Activated CD4-positive, alpha-beta T cell treated with anti-CD3 and anti-CD28 coated beads, Interleukin-2, amount 50 U/mL, for 4 hours (primary cell): ENCODE results near the gene EMX1.

Experiments
- DNase-seq, 2 experiments: peaks; one replicate each; pipeline ENCODE4 v3.0.0-alpha.2; 2020

EMX1 gene

DNA sequence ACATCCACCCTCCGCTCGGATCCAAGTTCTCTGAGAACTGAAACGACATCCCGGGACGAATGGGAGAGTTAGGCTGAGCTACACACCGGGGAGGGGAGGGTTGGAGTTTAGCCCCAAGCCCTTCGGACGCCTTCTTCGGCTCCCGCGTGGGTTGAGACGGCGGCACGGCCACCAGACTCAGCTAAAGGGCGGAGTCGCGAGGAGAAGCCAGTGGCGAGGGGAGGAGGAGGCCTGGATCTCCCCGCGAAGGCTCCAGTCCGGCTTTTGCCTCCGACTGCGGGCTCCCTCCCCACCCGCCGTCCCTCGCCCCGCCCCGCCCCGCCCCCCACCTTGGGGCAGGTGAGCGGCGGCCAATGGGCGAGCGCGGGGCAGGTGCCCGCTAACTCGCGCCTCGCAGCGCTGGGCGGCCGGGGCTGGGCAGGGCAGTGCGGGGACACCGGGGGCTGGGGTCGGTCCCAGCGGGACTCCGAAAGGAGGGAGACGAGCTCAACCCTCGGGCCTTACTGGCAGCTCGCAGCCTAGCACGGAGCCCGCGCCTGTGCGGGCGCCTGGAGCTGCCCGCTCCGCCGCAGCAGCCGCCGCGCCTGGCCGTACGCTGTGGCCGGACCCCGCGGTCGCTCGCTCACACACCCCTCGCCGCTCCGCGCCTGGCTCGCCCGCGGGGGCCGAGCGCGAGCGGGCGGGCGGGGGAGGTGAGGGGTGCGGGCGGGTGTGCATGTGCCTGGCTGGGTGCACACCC, at the start of gene EMX1:
TSS of gene EMX1 (plus strand) at position 382 of the 739 bp plus-strand sequence. CDS start at position 716, 334 bp downstream.
- peak; percentile 24 to 26 for DNase-seq

DNA sequence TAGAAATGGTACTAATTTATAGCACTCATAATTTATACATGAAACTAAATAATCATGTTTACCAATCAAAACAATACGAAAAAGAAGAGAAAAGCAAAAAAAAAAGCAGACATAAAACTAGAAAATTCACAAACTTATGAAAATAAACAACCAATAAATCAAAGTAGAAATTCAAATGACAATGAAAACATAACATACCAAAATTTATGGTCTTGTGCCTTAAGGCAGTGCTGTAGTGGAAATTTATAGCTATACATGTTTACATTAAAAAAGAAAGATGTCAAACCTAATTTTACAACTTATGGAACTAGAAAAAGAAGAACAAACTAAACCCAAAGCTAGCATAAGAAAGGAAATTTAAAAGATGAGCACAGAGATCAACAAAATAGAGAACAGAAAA, 46.3 kb upstream of the EMX1 start:
- DNase-seq = no peak

DNA sequence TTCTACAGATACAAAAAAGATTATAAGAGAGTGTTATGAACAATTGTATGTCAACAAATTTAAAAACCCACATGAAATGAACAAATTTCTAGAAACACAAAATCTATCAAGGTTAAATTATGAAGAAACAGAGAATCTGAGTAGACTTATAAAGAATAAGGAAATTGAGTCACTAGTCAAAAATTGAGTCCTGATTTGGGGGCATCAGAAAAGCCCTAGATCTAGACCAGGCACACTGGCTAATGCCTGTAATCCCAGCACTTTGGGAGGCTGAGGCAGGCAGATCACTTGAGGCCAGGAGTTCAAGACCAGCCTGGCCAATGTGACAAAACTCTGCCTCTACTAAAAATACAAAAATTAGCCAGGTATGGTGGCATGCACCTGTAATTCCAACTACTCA, 45.4 kb upstream of the EMX1 start:
- DNase-seq = no peak

DNA sequence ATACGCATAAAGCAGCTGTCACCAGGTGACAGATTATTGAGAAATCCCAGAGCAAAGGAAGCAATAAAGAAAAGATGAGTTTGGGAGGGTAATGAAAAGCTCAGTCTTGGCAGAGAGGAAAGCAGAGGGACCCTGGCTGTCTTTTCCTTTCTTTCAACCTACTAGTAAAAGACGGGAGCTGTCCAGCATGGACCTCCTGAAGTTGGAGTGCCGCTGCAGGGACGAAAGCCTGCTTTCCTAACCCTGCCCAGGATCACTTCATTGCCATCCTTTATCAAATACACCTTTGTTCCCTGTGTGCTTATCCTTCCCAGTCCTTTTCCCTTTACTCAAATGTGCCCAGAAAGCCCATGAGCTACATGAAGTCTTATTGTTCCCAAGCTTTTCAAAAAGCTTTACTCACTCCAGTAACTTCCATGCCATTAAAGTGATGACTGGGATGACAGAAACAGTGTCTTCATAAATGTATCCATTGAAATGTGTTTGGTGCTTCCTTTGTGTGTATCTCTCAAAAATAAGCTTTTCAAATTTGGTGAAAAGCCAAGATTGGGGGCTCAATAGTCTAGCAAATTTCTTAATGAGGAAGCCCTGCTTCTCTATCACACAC, 33.9 kb upstream of the EMX1 start:
- no peak for DNase-seq

DNA sequence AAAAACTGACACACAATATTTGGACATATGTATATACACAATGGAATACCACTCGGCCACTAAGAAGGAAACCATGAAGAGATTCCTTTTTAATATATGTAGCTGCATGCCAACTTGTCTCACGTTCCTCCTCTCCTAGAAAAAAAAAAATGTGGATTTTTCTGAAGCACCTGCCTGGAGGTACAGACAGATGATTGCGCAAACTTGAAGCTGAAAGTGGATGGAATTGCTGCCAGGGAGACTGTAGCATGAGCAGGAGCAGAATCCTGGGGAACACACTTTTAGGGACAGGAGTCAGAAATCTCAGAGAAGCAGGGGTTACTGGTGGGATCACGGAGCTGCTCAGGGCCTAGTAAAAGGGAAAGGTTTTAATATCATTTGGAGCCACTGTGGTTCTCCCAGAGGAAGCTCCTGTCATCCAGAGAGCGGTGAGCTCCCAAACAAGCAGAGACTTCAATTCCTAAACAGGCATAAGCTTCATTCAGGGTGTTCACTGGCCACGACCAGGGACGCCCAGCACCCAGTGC, 30.8 kb upstream of the EMX1 start:
- no peak for DNase-seq

GRCh38 chr2:72887032-72887739, 30.1 kb upstream of the EMX1 start, which contains the start of gene SPR:
Gene SPR, plus strand, starts transcription at chr2:72887408. Its CDS starts 25 bp downstream, at chr2:72887433.
- DNase-seq = peak; percentile 38 to 42

GRCh38 chr2:72887740-72888437, 29.4 kb upstream of the EMX1 start:
- DNase-seq = peak; percentile 25 to 42

DNA sequence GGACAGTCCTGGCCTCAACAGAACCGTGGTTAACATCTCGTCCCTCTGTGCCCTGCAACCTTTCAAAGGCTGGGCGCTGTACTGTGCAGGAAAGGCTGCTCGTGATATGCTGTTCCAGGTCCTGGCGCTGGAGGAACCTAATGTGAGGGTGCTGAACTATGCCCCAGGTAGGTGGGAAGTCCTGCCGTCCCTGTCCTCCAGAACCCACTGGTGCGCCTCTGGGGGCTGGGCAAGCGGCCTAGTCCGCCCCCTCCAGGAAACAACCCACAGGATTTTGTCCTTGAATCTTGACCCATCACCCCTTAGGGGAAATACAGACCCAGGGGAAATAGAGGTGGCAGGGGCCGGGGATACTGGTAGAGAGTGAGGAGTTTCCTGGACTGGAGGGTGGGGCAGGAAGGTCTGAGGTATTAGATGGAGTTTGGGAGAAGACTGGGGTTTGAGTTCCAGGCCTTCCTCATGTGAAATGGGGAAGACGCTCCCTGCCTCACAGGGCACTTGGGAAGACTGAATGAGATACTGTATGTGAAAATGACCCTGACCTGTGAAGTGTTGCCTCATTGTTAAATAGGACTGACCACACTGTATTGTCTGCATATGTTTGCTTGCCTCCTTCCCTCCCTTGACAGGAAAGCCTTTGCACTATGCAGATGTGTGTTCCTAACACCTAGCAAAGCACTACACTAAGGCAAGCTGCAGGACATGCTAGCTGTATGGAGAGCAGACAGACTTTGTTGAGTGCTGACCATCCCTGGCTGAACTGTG, 28.7 kb upstream of the EMX1 start:
- no peak for DNase-seq

GRCh38 chr2:72889991-72890390, 27.3 kb upstream of the EMX1 start:
- no peak for DNase-seq

DNA sequence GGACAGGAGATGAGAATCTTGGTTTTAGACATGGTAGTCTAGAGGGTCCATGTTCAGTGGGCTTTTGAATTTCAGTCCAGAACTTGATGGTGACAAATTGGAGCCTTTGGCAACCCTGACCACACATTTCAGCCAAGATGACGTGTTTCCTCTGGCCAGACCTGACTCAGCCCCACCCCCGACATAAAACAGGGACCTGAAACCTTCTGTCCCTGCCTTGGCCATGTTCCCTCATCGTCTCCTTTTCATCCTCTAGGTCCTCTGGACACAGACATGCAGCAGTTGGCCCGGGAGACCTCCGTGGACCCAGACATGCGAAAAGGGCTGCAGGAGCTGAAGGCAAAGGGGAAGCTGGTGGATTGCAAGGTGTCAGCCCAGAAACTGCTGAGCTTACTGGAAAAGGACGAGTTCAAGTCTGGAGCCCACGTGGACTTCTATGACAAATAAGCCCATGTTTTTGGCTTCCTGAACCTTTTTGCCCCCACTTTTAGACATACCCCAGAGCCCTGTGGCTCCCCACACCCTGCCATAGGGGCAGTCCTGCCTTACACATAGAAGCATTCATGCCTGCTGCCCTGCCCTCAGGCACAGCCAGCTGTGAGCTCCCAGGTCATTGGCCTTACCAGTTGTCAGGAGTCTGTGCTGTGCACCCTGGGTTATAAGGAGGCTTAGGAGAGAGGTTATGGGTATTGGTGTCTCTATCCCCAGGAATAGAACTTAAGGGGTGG, 26.1 kb upstream of the EMX1 start:
- no peak for DNase-seq

GRCh38 chr2:72892506-72893173, 24.7 kb upstream of the EMX1 start:
- DNase-seq = peak; percentile 31 to 35

GRCh38 chr2:72893594-72894319, 23.6 kb upstream of the EMX1 start:
- no peak for DNase-seq

DNA sequence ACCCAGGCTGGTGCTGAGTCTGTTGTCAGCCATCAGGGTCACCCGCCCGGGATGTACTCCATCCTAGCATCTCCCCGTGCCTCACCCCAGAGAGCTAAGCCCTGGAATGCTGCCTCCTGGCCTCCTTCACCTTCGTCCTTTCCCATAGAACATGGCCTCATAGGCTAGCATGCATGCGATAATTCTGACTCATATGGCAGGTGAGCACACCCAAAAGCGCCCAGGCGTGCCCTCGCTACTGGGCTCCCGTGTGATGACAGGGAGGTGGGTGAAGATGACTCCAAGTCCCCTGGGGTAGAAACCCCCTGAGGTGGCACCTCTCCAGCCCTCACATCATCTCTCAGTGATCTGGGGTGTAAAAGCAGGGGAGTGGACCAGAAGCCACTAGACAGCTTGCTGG, 22.8 kb upstream of the EMX1 start:
- no peak for DNase-seq

DNA sequence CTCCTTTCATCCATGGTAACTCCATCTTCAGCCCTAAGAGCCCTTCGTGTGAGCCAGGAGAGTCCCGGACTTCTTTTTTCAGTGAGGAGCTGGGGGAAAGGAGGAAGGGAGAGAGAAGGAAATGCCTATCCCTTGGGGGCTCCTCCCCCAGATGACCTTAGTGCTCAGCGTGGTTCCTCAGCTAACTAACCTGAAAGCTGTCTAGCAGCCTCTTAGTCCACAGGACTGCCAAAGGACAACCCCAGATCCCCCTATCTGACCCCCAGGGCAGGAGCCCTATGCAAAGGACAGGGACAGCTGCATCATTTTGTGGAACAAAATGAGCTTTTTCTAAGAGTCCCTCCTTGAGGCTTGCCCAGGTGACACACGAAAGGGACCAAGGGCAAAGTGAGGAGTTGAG, 22.2 kb upstream of the EMX1 start:
- DNase-seq = no peak

GRCh38 chr2:72895759-72896281, 21.5 kb upstream of the EMX1 start:
- no peak for DNase-seq

GRCh38 chr2:72896446-72896845, 20.9 kb upstream of the EMX1 start:
- DNase-seq = no peak

DNA sequence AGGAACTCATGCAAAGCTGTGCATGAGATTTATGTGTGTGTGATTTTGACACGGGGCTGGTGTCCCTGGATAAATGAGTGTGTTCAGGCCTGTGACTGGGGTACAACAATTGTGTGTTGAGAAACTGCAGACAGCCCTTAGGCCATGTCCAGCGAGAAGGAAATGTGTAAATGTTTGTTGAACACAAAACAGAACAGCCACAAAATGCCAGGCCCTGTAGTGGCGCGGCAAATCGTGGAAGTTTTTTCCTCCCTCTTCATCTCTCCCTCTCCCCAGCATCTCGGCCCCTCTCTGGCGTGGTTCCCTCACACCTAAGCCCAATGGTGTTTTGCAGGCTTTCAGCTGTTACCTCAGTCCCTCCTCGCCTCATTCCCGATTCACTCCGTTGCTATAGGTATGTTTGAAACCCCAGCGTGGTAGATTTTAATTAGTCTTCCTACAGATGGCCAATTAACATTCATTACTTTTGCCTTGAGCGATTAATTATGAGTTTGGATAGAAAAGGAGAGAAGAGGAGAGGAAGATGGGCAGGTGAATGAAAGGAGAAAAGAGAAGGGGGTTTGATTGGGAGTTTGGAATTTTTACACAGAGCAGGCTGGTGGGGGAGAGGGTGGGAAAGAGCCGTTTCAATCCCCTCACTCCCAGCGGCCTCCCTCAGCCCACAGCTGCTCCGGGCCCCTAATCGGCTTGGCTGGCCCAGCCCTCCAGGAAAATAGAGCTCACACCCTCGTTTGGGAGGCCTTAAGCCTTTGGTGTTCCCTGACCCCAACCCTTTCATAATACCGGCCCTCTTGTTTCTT, 19.3 kb upstream of the EMX1 start:
- DNase-seq = no peak

GRCh38 chr2:72898585-72898906, 18.8 kb upstream of the EMX1 start:
- no peak for DNase-seq

DNA sequence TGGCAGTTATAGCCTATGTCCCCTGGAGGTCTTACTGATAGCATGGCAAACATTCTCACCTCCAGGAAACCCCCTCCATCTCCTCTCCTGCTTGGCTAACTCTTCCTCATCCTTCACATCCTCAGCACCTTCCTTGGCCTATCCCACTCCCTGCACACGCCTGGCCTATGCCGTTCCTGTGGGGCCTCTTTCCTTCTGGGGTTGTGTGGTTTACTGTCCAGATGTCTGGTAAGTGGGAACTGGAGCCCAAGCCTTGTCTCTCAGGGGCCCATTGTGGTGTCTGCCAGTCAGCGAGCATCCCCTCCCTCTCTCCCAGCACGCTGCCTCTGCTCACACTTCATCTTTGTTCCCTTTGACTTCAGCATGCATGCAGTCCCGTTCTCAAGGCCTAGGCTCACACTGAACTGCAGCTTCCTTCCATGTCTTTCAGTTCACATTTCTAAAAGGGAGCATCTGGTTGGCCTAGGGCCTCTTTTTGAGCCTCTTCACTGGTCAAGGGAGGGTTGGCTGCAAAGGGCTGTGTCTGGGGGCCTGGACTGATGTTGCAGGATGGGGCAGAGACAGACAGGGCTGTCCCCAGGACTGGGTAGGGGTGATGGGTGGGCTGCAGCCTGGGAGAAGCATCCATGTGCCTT, 17.0 kb upstream of the EMX1 start:
- DNase-seq = no peak
